GM19395 (cell line): Measurements from ENCODE around the gene LINGO3.

Experiments
- ATAC-seq: cut with Tn5 transposase; IDR thresholded peaks from one replicate; pipeline ENCODE4 v1.9.1; 2021; ENCODE audit warnings: mild to moderate bottlenecking, moderate library complexity; ENCODE audit not compliant: unreplicated experiment

LINGO3 gene

DNA sequence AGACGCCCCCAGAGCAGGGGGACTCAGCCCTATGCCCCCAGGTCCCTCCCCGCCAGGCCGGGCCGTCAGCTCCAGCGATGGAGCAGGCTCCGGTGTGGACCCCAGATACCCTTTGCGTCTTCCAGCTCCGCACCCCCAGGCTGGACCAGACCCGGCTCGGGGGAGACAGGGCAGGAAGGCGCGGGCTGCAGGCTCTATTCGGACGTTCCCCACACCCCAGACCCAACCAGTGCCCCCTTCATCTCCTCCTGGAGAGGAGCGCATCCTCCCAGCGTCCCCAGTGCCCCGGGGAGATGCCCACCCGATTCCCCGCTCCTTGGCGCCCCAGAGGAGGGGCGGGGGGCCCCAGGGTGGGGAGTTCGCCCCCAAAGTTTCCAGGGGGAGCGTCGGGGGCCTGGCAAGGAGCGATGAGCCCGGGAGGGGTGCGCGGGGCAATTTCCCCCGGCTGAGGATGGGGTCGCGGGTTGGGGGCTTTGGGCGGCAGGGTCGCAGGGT lies 389 bp downstream of the LINGO3 start:
- no peak for ATAC-seq

DNA sequence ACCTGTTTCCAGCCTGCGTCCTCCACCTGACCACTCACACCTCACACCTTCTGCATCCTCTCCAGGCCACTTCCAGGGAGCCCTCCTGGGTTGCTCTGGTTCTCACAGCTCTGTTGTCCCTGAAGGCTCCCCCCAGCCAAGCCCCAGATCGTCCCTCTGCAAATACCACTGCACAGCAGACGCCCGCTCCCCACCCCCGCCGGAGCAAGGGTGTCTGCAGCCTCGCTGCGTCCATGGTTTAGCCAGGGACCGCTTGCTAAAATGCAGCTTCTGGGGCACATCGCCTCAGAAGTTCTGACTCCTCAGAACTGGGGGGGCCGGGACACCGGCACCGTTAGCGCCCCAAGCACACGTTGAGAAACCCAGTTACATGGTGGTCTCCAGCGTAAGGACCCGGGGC lies 983 bp downstream of the LINGO3 start:
- no peak for ATAC-seq

DNA sequence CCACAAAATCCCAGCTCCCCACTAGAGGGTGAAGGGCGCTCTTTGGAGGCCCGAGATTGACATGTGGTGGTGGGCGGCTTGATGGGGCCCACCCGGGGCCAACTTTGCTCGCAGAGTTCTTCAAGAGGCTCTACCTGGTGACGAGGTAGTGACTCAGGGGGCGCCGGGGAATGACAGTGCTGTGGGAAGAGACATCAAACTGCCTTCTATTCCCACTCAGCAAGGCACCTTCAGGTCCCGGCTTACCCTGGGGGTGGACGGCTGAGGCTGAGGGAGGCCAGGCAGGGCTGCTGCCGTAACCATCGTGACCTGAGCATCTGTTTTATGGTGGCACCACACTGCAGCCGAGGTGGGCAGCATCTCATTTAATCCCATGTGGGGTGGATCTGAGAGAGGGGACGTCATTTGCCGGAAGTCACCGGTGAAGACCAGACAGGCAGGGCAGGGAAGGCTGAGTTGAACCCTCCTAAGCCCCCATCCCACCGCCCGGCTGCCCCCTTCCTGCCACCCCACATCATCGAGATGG lies 1.6 kb downstream of the LINGO3 start:
- ATAC-seq: no peak

DNA sequence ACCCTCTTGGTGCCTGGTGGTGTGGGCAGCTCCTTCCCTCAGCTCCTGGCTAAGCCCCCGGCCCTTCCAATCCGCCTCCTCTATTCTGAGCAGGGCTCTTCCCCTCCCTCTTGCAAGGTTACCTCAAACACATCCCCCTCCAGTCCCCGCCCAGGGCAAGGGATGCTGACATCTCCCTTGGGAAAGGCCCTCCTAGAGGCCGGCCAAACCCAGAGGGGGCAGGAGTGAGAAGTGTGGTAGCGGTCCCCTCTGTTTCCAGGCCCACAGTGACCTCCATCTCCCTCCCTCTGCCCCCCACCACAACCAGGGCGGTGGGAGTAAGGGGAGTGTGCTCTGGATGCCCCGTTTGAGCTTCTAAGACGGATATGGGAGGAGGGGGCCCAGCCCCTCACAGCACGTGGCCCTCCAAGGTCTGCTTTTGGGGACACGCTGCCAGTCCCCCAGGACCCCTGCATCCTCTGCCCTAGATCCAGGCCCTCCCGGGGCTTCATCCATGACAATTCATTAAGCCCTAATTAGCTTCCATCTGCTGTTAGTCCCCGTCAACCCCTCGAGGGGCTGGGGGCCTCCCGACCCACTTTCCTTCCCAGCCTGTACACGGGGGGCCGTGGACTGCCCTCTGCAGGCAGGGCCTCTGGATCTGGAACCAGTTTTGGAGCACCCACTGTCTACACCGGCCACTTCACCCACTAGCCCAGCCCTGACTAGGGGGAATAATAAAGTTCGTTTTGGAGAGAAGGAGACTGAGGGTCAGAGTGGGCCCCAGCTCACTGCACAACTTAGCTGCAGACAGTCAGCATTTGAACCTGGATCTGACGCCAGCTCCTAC lies 2.3 kb downstream of the LINGO3 start:
- no peak for ATAC-seq

DNA sequence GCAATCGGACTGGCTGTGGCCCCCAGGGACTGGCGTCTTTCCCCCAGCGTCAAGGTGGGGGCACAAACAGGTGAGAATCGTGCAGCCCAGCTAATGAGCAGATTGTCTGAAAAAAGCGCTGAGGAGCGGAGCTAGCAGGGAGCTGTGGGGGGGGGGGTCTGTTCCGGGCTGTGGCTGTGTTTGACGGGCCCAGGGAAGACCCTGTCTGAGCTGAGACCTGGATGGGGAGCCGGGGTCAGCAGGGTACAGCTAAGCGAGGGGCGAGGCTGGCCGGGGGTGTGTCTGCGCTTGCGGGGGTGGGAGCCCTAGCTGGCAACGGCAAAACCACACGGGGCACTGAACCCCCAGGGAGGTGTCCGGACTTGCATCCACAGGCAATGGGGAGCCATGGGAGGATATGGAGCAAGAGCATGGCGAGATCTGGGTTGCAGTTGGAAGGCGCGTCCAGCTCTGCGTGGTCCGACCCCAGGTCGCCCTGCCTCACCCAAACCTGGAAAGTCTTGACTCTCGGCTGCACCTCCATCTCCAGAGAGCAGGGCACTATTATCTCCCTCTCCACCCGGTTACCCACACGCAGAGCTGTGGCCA lies 4.6 kb downstream of the LINGO3 start:
- no peak for ATAC-seq

DNA sequence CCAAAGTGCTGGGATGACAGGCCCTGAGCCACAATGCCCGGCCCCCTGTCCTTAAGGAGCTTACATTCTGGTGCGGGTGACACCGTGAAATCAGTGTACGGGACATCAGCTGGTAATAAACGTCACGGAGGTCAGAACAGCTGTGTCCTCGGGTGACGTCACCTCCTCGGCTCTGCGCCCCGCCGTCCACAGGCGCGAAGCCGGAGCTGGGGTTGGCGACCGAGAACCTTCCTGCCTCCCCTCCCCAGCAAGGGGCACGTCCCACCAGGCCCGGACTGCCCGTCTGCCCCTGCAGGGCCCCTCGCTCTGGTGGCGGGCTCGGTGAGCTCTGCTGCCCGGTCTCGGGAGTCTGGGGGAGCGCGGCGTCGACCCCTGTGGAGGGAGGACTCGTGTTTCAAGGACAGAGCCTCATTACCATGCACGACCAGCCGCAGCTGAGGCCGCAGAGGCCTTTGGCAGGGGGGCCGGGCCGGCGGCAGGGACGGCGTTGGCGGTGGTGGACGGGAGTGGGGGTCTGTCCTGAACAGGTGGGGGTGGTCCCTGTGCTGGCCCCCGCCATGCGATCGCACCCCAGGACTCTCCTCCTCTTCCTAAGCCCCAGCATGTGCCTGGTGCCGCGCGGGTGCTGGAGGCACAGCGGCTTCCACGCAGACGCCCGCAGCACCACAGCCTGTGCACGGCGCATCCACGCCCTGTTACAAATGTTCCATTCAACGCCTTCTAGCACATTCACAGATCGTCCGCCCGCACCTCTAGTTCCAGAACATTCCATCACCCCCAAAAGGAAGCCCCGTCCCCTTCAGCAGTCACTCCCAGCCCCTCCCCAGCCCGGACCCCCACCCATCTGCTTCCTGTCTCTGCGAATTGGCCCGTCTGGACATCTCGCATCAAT lies 5.4 kb downstream of the LINGO3 start:
- ATAC-seq: no peak

DNA sequence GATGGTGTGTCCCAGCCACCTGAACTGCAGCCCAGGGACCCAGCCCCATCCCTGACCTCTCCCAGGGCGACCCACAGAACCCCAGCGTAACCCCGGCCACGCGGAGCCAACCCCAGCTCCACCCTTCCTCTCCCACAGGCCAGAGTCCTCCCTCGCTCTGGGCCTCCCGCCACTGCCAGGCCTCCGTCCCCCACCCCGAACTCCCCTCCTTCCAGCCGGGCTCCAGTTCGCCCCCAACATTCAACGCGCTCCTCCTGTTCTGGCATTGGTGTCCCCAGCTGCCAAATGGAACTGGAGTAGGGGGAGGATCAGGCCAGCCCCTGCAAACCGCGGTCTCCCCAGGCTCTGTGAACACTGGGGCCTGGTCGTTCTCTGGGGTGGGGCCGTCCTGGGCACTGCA lies 7.4 kb downstream of the LINGO3 start:
- no peak for ATAC-seq

DNA sequence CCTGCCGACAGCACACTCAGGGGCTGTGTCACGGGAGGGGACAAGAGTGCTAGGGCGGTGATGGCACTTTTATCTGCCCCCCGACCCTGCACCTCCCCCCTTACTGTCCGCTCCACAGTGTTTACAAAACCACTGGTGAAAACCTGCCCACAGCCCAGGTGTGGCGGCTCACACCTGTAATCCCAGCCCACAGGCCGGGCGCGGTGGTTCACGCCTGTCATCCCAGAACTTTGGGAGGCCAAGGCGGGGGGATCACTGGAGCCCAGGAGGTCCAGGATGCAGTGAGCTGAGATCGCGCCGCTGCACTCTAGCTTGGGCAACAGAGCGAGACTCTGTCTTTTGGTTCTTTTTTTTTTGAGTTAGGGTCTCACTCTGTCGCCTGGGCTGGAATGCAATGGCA lies 11.8 kb downstream of the LINGO3 start:
- ATAC-seq: no peak

DNA sequence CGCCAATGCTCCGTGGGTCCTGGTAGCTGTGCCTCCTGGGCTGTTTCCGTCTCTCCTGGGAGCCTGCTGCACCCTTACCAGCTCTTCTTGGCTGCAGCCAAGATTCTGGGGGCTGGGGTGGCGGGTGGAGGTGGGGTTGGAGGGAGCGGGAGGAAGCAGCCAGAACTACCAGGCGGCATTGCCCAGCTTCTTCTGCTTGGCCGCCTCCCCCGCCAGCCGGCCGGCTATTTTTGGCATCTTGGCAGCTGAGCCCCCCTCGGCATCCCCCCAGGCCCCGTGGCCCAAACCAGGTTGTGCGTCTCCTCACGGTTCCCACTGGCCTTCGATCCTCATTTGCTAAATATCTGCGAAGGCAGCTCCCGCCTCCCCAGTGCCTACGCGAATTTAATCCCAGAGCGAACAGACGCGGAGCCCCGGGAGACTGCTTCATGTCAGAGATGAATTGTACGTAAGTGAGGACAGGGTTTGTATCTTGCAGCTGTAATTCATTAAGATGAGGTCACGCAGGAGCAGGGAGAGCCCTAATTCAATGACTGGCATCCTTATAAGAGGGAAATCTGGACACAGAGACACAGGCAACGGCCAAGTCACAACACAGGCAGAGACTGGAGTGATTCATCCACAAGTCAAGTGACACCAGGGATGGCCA lies 13.1 kb downstream of the LINGO3 start:
- no peak for ATAC-seq

DNA sequence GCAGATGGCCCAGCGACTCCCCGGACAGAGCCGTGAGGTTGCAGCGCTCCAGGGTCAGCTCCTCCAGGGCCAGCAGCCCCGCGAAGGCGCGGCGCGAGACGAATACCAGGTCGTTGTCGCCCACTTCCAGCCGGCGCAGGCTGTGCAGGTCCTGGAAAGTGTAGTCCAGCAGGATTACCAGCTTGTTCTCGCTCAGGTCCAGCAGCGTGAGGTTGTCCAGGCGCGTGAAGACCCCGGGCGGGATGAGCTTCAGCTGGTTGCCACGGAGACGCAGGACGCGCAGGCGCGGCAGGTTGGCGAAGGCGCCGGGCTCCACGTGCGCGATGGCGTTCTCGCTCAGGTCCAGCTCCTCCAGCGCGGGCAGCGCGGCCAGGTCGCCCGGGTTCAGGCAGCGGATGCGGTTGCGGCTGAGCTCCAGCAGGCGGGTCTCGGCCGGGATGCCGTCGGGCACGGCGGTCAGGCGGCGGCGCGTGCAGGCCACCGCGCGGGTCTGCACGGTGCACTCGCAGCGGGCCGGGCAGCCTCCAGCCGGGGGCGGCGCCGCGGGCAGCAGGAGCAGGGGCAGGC lies 16.7 kb downstream of the LINGO3 start:
- no peak for ATAC-seq

DNA sequence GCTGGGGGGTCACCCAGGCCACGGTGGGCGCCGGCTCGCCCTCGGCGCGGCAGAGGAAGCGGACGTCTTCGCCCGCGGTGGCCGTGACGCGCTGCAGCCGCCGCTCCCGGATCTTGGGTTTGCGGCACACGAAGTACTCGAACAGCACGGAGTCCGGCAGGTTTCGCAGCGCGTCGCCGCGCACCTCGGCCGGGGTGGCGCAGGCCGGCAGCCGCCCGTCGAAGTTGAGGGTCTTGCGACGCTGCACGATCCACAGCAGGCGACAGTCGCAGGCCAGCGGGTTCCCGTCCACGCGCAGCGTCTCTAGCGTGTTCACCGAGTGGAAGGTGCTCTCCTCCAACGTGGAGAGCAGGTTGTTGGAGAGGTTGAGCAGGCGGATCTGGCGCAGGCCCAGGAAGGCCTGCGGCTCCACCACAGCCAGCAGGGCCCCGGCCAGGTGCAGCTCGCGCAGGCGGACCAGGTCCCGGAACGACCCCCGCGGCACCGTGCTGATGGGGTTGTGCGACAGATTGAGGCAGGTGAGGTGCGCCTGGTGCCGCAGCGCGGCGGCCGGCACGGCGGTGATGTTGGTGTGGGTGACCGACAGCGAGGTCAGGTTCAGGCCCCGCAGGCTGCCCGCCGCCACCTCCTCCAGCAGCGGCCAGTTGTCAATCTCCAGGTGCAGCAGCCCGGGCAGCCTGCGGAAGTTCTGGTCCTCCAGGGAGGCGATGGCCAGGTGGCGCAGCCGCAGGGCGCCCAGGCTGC lies 17.3 kb downstream of the LINGO3 start:
- no peak for ATAC-seq

DNA sequence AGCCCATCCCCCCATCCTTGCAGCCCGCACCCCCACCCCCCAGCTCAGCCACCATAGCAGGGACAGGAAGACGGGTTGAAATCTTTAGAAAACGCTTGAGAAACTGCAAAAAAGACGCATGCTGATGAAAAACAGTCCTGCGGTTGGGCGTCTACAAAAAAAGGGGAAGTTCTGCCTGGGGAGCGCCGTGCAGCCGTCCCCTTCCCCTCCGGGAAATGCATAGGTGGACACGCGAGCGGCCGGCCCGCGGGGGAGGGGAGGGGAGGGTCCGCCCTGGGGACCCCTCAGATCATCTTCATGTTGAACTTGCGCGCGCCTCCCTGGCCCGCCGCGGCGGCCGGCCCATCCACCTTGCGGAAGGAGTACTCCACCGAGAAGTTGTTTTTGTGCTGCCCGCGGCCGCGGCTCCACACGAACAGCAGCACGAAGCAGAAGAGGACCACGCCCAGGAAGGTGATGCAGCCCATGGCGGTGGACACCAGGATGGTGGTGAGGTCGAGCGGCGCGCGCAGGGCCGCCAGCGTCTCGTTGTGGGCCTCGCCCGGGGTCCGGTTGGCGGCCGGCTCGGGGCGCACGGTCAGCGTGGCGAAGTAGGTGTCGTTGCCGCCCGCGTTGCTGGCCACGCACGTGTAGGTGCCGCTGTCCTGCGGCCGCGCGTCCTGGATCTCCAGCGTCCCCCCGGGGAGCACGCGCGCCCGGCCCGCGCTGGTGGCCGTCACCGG lies 18.1 kb downstream of the LINGO3 start:
- ATAC-seq: no peak

DNA sequence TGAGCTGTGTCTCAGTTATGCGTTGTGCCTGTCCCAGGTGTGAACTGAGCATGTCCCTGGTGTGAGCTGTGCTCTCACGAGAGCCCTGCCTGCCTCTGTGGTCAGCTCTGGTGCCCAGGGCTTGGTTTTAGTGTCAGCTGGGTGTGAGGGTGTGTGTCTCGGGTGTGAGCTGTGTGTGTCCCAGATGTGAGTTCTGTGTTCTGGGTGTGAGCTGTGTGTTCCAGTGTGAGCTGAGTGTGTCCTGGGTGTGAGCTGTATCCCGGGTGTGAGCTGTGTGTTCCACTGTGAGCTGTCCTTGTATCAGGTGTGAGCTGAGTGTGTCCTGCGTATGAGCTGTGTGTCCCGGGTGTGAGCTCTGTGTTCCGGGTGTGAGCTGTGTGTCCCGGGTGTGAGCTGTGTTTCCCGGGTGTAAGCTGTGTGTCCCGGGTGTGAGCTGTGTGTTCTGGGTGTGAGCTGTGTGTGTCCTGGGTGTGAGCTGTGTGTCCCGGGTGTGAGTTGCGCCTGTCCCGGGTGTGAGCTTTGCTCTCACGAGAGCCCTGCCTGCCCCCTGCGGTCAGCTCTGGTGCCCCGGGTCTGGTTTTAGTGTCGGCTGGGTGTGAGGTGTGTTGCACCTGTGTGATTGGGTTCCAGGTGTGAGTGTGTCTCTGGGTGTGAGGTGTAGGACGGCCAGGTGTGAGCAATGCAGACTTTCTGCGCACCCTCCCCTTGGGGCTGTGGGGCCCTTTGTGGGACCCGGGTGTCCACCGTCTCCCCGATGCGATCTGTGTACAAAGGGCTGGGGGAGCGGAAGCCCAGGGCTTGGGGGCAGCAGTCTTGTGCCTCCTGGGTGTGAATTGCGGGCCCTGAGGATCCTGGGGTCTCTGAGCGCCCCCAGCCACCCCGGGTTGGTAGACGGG lies 18.9 kb downstream of the LINGO3 start:
- no peak for ATAC-seq

DNA sequence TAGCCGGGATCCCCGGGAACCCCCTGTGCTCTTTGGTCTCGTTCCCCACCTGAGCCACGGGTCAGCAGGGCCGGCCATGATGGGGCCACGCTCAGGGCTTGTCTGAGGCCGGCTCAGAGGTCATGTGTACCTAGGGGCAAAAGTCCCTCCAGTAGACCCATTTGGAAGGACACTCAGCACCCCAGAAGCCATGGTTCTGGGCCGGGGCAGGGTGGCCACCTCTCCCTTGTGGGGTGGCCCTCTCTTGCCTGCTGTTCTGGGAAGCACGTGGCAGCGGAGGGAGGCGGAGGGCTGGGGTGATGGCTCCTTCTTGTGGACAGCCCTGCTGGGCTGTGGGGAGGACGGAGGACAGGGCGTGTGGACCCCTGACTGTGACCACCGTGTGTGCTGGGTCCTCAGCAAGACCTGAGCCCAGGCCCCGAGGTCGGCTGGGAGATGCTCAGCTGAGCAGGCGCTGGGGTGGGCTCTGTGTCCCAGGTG lies 19.6 kb downstream of the LINGO3 start:
- ATAC-seq: no peak

DNA sequence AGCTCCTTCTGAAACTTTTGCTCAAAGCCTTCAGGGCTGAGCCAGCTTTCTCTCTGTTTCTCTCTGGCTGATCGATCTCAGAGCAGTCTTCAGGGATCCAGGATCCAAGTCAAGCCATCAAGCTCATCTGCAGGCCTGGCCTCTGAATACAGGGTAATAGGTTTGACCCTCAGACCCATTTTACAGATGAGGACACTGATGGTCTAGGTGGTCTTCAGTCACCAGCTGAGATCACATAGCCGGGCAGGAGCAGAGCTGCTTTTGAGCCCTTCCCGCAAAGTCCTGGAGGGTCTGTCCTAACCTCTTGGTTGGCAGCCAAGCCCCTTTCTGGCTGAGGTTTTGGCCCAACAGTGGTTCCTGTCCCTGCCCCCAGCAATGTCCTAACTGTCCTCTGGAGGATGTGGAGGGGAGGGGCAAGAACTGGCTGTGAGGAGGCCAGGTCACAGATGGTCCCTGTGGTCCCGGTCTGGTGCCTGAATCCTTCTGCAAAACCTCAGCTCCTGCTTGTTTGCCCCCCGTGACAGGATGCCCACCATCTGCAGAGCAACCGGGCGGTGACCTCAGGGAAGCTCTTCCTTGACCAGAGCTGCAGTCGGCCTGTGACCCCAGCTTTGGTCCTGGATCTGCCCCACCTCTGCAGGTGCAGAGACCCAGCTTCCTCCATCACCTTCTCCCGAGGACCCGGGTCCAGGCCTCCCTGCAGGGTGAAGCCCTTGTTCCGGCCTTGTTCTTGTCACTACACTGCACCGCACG lies 20.2 kb downstream of the LINGO3 start:
- ATAC-seq: no peak

DNA sequence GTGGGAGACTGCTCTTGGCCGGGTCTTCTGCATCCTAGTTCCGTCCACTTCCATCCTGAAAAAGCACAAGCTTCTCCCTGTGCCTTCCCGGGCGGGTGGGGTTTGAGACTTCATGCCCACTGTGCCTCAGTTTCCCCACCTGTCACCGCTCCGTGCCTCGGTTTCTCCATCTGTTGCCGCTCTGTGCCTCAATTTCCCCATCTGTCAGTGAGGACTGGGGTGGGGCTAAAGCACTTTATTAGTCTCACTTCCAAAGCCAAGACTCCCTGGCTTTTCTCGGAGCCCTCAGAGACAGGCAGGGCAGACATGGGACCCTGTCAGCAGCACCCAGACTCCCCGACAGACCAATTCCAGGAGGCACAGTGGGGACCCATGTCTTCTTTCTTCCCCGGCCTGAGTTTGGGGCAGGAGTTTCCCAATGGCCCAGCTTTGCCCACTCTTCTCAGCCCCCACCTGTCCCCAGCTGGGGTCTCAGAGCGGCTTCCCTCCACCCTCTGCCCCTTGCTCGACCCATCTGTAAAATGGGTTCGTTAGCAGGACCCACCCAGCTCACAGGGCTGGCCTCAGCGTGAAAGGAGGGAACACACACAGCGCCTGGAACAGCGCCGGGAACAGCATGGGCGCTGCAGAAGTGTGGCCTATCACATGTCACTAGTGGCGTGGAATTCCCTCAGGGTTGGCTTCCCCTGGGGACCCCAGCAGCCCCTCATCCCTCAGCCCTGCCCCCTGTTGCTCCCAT lies 21.4 kb downstream of the LINGO3 start:
- ATAC-seq: no peak
